ENCODE measurements around the gene DLG1. TPM values are rescaled to one million over a fixed set of nuclear protein-coding genes. Genes with fewer than 3 reads are reported as not detected.

Gene DLG1
- total RNA-seq, 1 donor from 2014 or later = 77.5 TPM

DNA sequence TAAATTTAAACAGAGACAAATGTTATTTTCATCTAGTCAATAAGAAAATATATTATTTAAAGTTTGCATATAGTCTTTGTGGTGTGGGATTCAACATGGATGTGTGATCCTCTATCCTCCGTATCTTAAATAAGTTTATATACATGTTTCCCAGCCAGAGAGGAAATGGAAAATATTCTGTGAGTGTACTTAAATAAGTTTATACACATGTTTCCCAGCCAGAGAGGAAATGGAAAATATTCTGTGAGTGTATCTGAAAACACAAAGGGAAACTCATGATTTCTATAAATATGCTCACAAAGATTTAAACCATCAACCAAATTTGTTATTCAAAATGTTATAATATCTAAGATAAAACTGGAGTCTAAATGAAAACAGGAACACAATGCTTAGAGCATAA is 158.8 kb downstream of the DLG1 start:
- Histone ChIP-seq H3K36me3 (peaks cover 35% of the 10 kb centered on the region), H3K9me3 (no peaks in the 10 kb centered on the region), H3K27me3 (no peaks in the 10 kb centered on the region), H3K4me1 (no peaks in the 10 kb centered on the region), H3K4me3 (no peak overlapping the region), H3K27ac (no peak overlapping the region)
- no peak for DNase-seq
- TF ChIP-seq, protein P1, sequence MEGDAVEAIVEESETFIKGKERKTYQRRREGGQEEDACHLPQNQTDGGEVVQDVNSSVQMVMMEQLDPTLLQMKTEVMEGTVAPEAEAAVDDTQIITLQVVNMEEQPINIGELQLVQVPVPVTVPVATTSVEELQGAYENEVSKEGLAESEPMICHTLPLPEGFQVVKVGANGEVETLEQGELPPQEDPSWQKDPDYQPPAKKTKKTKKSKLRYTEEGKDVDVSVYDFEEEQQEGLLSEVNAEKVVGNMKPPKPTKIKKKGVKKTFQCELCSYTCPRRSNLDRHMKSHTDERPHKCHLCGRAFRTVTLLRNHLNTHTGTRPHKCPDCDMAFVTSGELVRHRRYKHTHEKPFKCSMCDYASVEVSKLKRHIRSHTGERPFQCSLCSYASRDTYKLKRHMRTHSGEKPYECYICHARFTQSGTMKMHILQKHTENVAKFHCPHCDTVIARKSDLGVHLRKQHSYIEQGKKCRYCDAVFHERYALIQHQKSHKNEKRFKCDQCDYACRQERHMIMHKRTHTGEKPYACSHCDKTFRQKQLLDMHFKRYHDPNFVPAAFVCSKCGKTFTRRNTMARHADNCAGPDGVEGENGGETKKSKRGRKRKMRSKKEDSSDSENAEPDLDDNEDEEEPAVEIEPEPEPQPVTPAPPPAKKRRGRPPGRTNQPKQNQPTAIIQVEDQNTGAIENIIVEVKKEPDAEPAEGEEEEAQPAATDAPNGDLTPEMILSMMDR (IDR thresholded peaks at IDR 0.05) = no peak
- no peak for ATAC-seq
- intact Hi-C loops (cut with DNase I) = no loop called here

DNA sequence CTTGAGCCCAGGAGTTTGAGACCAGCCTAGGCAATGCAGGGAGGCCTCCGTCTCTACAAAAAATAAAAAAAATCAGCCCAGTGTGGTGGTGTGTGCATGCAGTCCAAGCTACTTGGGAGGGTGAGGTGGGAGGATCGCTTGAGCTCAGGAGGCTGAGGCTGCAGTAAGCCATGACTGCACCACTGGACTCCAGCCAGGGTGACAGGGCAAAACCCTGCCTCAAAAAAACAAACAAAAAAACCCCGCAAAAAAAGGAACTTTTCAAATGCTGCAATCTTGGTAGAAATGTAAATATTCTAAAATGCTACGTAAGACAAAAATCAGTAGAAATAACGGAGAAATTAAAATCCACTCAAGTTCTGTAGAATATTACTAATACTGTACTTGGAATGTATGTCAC is 160.7 kb downstream of the DLG1 start:
- TF ChIP-seq, protein P1 (IDR thresholded peaks at IDR 0.05) = no peak
- ATAC-seq (no peak), DNase-seq (no peak)
- no peaks in the 10 kb centered on the region for H3K4me1 ChIP-seq
- H3K4me3 ChIP-seq = no peak overlapping the region
- no peaks in the 10 kb centered on the region for H3K9me3 ChIP-seq
- no peak overlapping the region for H3K27ac ChIP-seq
- intact Hi-C loops (cut with DNase I) = no loop called here
- peaks cover 38% of the 10 kb centered on the region for H3K36me3 ChIP-seq
- no peaks in the 10 kb centered on the region for H3K27me3 ChIP-seq

DNA sequence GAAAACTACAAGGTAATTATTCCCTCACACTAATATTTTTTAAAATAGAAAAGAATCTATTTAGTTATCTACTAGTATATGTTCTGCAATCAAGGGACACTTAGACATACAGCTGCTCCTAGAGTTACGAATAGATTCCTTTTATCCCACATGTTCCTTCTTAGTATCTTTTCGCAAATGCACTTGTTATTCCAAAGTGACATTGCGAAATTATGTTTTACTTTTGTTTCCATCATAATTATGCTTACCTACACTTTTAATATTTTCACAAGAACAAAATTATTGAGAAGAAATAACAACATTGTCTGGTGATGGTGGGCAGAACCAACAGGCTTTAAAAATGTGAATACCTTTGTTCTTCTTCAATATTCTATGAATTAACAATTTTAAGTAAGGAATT is 161.7 kb downstream of the DLG1 start:
- intact Hi-C loops (cut with DNase I) = no loop called here

DNA sequence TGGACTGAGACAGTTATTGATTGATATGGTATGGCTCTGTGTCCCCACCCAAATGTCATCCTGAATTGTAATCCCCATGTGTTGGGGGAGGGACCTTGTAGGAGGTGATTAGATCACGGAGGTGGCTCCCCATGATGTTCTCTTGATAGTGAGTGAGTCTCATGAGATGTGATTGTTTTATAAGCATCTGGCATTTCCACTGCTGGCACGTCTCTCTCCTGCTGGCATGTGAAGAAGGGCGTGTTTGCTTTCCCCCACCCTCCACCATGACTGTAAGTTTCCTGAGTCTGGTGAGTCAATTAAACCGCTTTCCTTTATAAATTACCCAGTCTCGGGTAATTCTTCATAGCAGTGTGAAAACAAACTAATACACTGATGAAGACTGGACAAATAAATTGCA is 163.2 kb downstream of the DLG1 start:
- DNase-seq (no peak), ATAC-seq (no peak)
- H3K4me3 ChIP-seq = no peak overlapping the region
- TF ChIP-seq, protein P1 (IDR thresholded peaks at IDR 0.05) = no peak
- H3K4me1 ChIP-seq = no peaks in the 10 kb centered on the region
- peaks cover 38% of the 10 kb centered on the region for H3K36me3 ChIP-seq
- H3K9me3 ChIP-seq = no peaks in the 10 kb centered on the region
- no peaks in the 10 kb centered on the region for H3K27me3 ChIP-seq
- intact Hi-C loops (cut with DNase I) = no loop called here
- H3K27ac ChIP-seq = no peak overlapping the region

More for the DNA sequence above, 161.7 kb downstream of the DLG1 start:
- Histone ChIP-seq H3K4me1 (no peaks in the 10 kb centered on the region), H3K27ac (no peak overlapping the region), H3K27me3 (no peaks in the 10 kb centered on the region), H3K9me3 (no peaks in the 10 kb centered on the region), H3K36me3 (peaks cover 36% of the 10 kb centered on the region), H3K4me3 (no peak overlapping the region)
- no peak for ATAC-seq
- TF ChIP-seq, protein P1 (IDR thresholded peaks at IDR 0.05) = no peak
- DNase-seq = no peak

DNA sequence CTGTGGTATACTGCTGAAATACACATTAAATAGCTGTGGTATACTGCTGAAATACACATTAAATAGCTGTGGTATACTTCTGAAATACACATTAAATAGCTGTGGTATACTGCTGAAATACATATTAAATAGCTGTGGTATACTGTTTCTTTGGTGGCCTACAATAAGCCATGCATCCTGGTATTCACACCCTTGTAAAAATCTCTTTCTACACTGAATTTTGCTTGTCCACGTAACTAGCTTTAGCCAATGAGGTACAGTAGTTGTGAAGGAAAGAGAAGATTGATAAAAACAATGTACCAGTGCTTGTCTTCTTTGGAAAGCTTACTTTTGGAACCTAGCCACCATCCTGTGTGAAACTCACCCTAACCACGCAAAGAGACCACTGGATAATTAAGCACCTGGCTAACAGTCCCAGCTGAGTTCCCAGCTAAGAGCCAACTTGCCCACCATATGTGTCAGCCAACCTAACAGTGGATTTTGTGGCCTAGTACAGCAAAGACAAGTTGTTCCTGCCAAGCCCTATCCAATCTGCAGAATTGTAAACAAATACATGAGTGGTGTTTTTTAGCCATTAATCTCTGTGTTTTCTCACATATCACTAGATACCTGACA is 165.4 kb downstream of the DLG1 start:
- intact Hi-C loops (cut with DNase I) = no loop called here
- no peak for ATAC-seq
- DNase-seq = no peak
- TF ChIP-seq, protein P1 (IDR thresholded peaks at IDR 0.05) = no peak
- Histone ChIP-seq H3K4me1 (no peaks in the 10 kb centered on the region), H3K27ac (no peak overlapping the region), H3K4me3 (no peak overlapping the region), H3K36me3 (peaks cover 37% of the 10 kb centered on the region), H3K27me3 (no peaks in the 10 kb centered on the region), H3K9me3 (no peaks in the 10 kb centered on the region)

DNA sequence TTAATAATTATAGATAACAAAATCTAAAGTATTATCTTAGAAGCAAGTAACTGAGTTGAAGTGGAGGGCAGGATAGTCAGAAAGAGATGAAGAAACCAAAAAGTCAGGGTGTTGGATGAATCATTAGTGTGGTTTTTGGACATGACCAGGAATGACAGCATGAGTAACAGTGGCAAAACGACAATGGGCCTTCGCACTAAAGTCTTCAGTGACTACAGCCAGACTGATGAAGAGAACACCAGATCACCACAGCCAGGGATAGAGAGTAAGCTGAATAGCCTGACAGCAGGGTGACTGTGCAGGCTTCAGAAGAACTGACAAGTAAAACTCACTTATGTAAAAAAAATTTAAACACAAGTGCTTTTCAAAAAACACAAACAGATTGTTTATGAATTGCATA is 172.8 kb downstream of the DLG1 start:
- ATAC-seq (no peak), DNase-seq (no peak)
- TF ChIP-seq, protein P1 (IDR thresholded peaks at IDR 0.05) = no peak
- no peaks in the 10 kb centered on the region for H3K27me3 ChIP-seq
- no peak overlapping the region for H3K4me3 ChIP-seq
- no peak overlapping the region for H3K27ac ChIP-seq
- H3K4me1 ChIP-seq = no peaks in the 10 kb centered on the region
- no peaks in the 10 kb centered on the region for H3K9me3 ChIP-seq
- intact Hi-C loops (cut with DNase I) = no loop called here
- H3K36me3 ChIP-seq = peaks cover 34% of the 10 kb centered on the region
